GM21786 (cell line): ENCODE measurements around the gene SLC5A9.
"Not testable (repeated sequence)": the region's sequence is repeated elsewhere in the genome, so short reads cannot be mapped to it uniquely, and the experiment has no call there.

Source experiments
- ATAC-seq: cut with Tn5 transposase; IDR thresholded peaks from one replicate; pipeline ENCODE4 v1.9.1; 2021; ENCODE audit not compliant: unreplicated experiment

The SLC5A9 gene

GRCh38 chr1:48213462-48213861 lies 9.1 kb upstream of the SLC5A9 start:
- ATAC-seq = not testable (repeated sequence)

DNA sequence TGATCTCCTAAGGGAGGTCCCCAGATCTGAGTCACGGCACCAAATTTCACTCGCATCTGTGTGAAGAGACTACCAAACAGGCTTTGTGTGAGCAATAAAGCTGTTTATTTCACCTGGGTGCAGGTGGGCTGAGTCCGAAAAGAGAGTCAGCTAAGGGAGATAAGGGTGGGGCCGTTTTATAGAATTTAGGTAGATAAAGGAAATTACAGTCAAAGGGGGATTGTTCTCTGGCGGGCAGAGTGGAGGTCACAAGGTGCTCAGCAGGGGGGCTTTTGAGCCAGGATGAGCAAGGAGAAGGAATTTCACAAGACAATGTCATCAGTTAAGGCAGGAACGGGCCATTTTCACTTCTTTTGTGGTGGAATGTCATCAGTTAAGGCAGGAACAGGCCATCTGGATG lies 8.2 kb upstream of the SLC5A9 start:
- ATAC-seq = not testable (repeated sequence)

DNA sequence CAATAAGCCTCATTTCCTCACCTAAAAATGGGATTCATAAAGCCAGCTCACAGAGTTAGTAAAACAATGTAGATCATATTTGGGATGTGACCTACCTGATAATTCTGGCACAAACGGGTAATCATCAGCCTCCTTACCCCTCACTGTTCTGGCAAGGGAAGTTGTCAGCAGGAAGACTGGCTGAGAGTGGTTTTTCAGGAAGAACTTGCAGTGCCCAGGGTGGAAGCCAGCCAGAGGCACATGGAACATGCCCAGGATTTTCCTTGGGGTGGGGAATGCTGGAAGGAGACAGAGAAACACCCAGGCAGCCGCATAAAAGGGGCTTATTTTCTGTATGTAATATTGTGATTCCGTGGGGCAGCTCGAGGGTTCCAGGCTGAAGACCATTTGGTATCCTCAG lies 7.7 kb upstream of the SLC5A9 start:
- ATAC-seq = no peak

DNA sequence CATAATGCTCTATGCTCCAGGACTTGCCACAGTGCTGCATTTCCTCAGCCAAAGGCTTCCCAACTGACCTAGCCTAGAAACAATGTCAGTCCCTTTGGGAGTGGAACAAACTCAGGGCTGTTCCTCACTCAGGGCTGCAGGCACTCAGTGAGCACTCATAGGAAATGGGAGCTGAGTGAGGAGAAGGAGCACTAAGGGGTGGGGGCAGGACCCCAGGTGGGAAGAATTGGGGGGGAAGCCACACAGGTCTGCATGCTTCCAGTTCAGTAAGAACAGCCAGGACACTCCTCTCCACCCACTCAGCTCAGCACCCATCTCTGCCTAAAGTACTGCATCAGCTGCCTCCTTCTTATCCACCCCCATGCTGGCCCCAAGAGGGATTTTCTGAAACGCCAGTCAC lies 7.3 kb upstream of the SLC5A9 start:
- ATAC-seq = no peak

DNA sequence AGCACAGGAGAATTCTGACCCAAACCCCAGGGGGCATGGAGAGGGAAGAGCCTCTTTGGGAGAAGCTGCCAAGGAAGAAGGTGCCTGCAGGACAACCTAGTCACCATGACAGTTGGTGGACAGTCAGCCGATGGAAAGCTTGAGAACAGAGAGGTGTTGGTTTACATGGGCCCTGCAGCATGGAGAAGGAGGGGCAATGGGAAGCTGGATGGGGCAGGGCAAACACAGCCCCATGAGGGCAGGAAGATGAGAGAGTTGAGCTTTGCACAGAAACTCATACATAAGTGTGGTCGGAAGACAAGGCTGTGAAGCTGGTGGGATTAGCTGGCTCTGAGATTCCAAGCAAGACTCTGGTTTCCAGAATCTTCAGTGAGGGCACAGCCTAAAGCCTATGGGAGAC lies 6.6 kb upstream of the SLC5A9 start:
- no peak for ATAC-seq

DNA sequence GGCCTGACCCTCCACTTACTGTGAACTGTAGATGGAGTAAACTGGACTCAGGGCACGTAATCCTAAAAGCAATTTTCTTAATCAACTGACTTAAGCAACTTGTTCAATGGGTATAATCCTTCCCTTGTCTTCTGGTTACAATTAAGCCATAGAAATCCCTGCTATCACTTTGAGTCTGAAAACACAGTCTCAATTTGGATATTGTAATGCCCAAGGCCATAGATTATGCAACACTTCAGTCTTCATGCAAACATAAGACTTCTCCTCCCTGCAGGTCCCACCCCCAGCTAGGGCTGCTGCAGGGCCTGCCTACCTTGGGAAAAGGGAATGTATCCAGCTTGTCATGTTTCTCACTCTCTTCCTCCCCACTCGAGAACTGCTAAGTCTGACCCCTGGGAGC lies 6.2 kb upstream of the SLC5A9 start:
- ATAC-seq = no peak

- no peak for ATAC-seq
These were observed 5.6 kb upstream of the SLC5A9 start for GRCh38 chr1:48216941-48217340.

GRCh38 chr1:48217856-48218255 lies 4.7 kb upstream of the SLC5A9 start:
- no peak for ATAC-seq

DNA sequence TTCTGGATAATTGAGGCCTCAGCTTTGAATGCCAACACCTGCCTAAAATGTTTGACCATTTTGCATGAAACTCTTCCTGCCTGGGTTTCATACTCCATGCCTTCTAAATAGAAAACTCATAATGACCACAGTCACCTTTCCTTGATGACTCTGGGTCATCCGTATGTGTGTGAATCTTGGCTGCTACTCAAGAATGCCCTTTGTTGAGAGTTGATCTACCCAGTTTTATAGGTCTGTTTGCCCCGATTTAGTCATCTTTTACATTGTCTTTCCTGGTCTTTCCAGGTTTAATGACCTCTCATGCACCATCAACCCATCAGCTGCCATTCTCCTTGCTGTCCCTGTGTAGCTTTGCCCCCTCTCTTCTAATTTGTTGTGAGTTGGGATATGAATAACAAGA lies 2.7 kb upstream of the SLC5A9 start:
- ATAC-seq = no peak

DNA sequence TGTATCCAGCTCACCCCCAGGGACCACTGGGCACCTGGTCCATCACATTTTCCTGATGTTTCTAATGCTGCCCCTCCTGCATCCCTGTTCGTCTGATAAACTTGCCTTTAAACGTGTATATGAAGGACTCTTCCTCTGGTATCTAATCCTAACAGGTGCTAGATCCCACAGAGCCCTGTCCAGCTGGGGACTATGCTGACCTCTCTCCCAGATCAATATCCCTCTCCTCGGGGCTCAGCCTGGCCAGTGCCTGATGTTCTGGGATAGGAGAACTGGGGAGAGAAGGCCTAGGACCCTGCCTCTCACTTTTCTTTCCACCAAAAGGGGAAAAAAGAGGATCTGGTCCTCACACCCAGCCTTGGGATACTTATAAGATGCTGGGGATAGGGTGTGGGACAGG lies 1.4 kb upstream of the SLC5A9 start:
- no peak for ATAC-seq

- no peak for ATAC-seq
These were observed 859 bp upstream of the SLC5A9 start for GRCh38 chr1:48221657-48222056.

DNA sequence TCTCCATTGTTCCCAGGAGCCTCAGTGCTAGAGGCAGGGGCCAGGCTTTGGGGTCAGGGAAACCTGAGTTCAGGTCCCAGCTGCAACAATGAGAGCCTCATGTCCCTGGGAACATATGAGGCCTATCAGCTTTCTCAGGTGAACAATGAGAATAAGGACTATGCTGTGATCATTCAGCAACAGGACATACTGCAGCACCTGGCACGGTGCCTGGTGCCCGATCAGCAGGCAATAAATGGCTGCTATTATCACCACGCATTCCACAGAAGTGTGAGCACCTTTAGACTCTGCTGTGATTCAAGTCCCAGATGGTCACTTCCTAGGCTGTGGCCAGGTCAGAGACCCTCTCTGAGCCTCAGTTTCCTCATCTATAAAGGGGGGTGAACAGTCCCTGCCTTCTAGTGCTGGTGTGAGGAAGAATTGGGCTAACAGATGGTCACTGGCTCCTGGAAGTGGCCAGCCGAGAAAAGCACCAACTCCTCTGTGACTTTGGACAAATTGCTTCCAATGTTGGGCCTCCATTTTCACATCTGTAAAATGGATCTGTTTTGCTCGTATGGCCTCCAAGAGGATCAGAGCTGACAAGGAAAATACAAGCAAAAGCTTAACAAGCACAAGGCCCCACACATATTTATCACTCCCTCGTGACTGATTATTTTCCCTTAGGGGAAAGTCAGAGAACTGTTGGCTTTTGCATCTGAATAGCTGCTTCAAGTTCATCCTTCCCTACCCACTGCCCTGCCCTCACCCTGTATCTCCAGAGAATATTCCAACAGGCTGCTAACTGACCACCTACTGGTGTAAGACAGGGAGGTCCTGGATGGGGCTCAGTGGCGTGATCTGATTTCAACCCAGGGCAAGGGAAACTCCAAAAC lies 1.1 kb downstream of the SLC5A9 start:
- ATAC-seq = no peak

DNA sequence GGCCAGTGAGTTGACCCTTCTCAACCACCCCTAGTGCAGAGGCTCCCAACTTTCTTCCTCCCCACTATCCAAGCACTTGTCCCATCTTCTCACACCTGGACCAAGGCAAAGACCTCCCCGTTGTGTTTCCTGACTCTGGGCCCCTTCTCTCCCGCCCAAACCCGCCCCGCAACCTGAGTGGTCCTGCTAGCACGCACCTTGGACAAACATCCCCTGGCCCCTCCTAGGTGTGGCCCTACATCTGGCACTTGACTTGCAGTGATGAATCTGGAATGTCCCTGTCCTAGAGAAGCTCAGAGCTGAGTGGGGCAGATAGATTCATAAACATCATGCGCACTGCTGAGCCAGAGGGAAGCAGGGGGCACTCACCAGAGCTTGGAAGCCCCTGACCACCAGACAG lies 2.3 kb downstream of the SLC5A9 start:
- ATAC-seq = no peak

DNA sequence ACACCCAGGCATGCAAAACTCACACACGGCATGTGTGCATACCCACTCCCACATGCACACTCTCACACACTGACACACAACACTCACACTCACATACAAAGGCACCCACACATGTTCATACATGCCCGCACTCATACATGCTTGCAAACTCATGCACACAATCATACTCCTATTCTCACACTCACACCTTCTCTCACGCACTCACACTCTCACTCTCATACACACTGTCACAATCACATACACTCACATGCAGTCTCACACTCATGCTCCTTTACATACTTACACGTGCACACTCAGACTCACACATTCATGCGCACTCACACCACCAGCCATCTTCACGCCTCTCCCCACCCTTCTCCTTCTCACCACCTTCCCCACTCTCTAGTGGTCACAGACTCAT lies 3.1 kb downstream of the SLC5A9 start:
- no peak for ATAC-seq

DNA sequence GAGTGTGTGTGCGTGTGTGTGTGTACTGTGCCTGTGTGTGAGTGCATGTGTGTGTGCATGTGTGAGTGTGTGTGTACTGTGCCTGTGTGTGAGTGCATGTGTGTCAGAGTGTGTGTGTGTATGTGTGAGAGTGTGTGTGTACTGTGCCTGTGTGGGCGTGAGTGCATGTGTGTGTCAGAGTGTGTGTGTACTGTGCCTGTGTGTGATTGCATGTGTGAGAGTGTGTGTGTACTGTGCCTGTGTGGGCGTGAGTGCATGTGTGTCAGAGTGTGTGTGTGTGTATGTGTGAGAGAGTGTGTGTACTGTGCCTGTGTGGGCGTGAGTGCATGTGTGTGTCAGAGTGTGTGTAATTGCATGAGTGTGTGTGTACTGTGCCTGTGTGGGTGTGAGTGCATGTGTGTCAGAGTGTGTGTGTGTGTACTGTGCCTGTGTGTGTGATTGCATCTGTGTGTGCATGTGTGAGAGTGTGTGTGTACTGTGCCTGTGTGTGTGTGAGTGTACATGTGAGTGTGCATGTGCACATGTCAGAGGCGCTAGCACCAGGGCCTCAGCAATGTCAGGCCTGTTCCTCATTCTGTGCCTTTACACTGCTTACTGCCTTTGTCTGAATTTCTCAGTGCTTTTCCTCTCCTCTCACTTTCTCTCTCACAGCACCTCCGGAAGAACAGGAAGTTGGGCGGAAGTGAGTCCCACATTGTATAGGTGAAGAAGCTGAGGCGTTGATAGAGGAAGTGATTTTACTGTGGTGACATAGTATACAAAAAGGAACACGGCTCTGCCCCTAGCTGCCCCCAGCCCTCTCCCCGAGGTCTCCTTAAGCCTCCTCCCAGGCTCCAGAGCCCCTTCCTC lies 4.9 kb downstream of the SLC5A9 start:
- no peak for ATAC-seq

DNA sequence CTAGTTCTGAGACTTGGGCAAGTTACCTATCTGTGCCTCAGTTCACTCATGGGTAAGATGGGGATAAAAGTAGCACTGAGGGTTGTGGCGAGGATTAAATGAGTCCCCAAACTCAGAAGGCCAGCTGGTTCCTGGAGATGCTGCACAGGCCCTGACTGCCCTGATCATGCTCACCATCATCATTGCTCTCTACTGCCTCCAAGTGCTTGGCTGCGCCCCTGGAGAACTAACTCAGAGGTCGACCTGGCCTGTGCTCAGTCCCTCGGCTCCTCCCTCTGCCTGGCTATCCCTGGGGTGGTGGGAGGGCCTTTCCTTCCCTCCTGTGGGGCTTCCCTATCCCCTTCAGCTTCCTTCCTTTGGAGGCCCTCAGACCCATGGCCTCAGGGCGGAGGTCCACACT lies 5.6 kb downstream of the SLC5A9 start:
- ATAC-seq = no peak

DNA sequence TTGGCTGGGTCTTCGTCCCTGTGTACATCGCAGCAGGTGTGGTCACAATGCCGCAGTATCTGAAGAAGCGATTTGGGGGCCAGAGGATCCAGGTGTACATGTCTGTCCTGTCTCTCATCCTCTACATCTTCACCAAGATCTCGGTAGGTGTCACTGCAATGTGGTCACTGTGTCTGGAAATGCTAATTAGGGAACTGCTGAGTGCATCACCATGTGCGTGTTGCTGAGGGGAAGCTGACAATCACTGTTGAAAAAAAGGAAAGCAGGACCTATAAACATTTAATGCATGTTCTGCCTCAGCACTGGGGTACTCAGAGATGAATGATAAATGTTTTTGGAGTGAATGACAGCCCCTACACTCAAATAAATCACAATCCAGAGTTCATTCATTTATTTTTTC lies 6.8 kb downstream of the SLC5A9 start:
- no peak for ATAC-seq

GRCh38 chr1:48230236-48230635 lies 7.7 kb downstream of the SLC5A9 start:
- no peak for ATAC-seq

- ATAC-seq = no peak
These were observed 10.2 kb downstream of the SLC5A9 start for GRCh38 chr1:48232722-48233121.

DNA sequence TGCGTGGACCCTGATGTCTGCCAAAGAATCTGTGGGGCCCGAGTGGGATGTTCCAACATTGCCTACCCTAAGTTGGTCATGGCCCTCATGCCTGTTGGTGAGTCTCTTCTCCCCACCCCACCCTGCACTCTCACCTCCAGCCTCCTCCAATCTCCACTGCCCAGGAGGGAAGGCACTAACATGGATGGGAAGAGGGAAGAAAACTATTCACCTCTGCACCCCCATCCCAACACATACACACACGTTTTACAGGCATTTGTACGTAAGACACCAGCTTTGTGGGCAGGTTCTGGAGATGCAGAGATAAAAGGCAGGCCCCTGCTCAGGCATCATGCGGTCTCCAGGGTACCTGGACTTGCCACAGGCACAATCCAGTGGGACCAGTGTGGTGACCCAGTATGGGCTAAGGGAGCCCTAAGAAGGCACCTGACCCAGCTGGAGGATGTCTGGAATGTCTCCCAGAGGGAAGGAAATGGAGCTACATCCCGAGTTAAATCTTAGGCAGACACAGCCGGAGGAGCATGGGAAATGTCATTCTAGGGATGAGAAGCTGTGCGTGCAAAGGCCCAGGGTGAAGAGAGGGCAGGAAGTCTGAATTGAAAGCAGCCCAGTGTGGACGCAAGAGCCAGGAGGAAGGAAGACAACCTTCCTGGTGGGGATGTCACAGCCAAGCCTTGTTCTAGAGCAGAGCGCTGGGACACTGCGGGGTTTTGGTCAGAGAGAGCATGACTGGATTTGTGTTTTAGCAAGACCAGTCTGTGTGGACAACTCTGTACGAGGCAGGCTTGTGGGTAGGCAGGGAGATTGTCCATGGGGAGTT lies 11.4 kb downstream of the SLC5A9 start:
- ATAC-seq = no peak

GRCh38 chr1:48235652-48236051 lies 13.1 kb downstream of the SLC5A9 start:
- no peak for ATAC-seq
